AG04450 (cell line): ENCODE measurements around the gene TNFRSF19. TPM values are rescaled to one million over a fixed set of nuclear protein-coding genes. Genes with fewer than 3 reads are reported as not detected.
A peak's percentile ranks its signal among the peaks of the same experiment; 100 is the strongest.

Source experiments
- CTCF ChIA-PET: fragments of 300-600, 350-600 bp; formaldehyde crosslinking; extraction: SDS; loops from one replicate; lab custom pipeline; 2022; ENCODE audit warnings: antibody characterized with exemption, inconsistent platforms; lab: Charles Lee
- POLR2A ChIA-PET: fragments of 350-600 bp; formaldehyde crosslinking; extraction: SDS; loops from one replicate; lab custom pipeline; 2021; ENCODE audit warnings: antibody characterized with exemption, inconsistent platforms; lab: Yijun Ruan, JAX
- DNase-seq: peaks from one replicate; pipeline ENCODE4 v3.0.0-alpha.2; 2011; ENCODE audit warnings: low read depth, low spot score
- H3K27ac ChIP-seq: one replicate; pipeline ENCODE4 v1.5.1; 2012; ENCODE audit warnings: low read depth, low read length, control low read depth
- H3K27me3 ChIP-seq: one replicate; pipeline ENCODE4 v1.6.0; 2012; ENCODE audit warnings: low read length; ENCODE audit not compliant: control insufficient read depth, insufficient read depth
- H3K4me3 ChIP-seq: 2 replicates; pipeline ENCODE4 v1.5.1; 2011; ENCODE audit warnings: mild to moderate bottlenecking, low read depth, low read length, control low read depth
- H3K9me3 ChIP-seq: 2 replicates; pipeline ENCODE4 v1.5.1; 2012; ENCODE audit warnings: low read length; ENCODE audit not compliant: control insufficient read depth, insufficient read depth
- polyA plus RNA-seq: library from polyadenylated mRNA; depleted of rRNA; stranded (reverse); fragments of >200 nt; gene quantifications from 2 replicates; pipeline ENCODE4 v1.2.3, GENCODE V29; 2011
- TF ChIP-seq, protein P1 (sequence below): IDR thresholded peaks from 2 replicates; pipeline ENCODE4 v1.5.1; 2011; ENCODE audit warnings: low read depth, low read length, control low read depth, inconsistent platforms

The TNFRSF19 gene
- polyA plus RNA-seq, 1 experiment, result 183 TPM

DNA sequence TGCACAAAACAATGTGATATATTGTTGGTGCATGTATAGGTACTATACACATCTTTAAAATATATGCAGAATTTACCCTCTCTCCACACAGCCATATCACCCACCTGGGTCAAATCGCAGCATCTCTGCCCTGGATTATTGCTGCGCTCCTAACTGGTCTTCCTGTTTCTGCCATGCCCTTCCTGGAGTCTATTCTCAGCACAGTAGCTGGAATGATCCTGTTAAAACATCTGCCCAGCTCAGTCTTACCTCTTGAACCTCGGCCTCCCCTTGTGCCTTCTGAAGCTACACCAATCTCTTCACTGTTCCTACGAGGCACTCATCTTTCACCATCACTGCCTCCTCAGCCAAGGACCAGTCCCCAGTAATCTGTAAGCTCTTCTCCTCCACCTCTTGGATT is 25.5 kb upstream of the TNFRSF19 start:
- ChIA-PET POLR2A (no interaction called here), CTCF (interaction anchor here (1.5 kb wide), 1 partner anchor 12 kb away, joined by 3 read pairs; no protein-coding TSS in a partner anchor)
- Histone ChIP-seq H3K27me3 (no peaks in the 10 kb centered on the region), H3K4me3 (no peak overlapping the region), H3K9me3 (no peaks in the 10 kb centered on the region), H3K27ac (no peak overlapping the region)
- TF ChIP-seq, protein P1, sequence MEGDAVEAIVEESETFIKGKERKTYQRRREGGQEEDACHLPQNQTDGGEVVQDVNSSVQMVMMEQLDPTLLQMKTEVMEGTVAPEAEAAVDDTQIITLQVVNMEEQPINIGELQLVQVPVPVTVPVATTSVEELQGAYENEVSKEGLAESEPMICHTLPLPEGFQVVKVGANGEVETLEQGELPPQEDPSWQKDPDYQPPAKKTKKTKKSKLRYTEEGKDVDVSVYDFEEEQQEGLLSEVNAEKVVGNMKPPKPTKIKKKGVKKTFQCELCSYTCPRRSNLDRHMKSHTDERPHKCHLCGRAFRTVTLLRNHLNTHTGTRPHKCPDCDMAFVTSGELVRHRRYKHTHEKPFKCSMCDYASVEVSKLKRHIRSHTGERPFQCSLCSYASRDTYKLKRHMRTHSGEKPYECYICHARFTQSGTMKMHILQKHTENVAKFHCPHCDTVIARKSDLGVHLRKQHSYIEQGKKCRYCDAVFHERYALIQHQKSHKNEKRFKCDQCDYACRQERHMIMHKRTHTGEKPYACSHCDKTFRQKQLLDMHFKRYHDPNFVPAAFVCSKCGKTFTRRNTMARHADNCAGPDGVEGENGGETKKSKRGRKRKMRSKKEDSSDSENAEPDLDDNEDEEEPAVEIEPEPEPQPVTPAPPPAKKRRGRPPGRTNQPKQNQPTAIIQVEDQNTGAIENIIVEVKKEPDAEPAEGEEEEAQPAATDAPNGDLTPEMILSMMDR, result no peak
- DNase-seq, result no peak

DNA sequence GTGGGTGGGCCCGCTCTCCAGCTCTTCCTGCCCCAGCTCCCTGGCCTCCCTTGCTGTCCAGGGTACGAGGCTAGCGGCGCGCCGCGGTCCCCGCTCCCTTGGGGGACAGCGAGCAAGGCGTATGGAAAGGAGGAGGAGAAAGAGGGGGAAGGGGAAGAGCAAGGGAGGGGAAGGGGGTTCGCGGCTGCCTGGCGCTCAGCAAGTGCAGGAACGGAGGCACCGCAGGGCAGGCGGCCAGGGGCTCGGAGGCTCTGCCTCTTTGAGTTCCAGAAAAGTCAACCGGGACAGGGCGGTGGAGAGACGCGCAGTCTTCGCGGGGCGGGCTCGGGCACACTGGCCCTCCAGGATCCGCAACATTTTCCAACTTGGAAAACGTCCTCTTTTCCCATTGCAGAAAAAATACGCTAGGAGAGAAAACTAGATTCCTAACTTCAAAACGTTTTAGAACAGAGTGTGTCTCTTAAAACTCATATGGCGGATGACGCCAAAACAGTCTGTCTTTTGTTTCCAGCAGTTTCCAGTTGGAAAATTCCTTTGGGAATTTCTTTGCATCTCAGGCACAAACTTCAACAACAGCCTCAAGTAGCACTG is 23.1 kb upstream of the TNFRSF19 start:
- no peak for DNase-seq
- H3K27ac ChIP-seq, result peak overlapping the region; percentile 47
- ChIA-PET CTCF (interaction anchor here (0.7 to 1.1 kb wide), 2 partner anchors 11 to 29 kb away, joined by 3 to 4 read pairs; no protein-coding TSS in a partner anchor), POLR2A (interaction anchor here (0.5 to 0.7 kb wide), 2 partner anchors 20 to 760 kb away, joined by 3 to 5 read pairs; no protein-coding TSS in a partner anchor)
- no peaks in the 10 kb centered on the region for H3K27me3 ChIP-seq
- peak overlapping the region; percentile 58 for H3K4me3 ChIP-seq
- H3K9me3 ChIP-seq, result no peaks in the 10 kb centered on the region
- TF ChIP-seq, protein P1, result no peak

DNA sequence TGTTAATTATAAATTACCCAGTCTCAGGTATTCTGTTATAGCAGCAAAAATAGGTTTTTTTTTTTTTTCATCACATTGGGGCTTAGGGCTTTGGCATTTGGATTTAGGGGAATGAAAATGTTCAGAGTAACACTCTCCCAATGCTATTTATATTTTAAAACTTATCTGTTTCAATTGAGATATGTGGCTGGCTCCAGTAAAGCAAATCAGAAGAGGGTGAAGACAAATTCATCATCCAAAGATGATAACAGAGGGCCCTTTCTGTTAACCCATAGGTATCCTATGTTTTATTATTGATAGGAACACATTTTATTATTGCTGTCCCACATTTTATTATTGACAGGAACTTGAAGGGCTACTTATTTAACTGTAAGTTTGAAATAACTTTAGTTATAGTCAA is 20.5 kb upstream of the TNFRSF19 start:
- H3K4me3 ChIP-seq, result no peak overlapping the region
- H3K27ac ChIP-seq, result no peak overlapping the region
- peaks cover 2% of the 10 kb centered on the region for H3K27me3 ChIP-seq
- ChIA-PET POLR2A (no interaction called here), CTCF (no interaction called here)
- TF ChIP-seq, protein P1, result no peak
- no peaks in the 10 kb centered on the region for H3K9me3 ChIP-seq
- no peak for DNase-seq

DNA sequence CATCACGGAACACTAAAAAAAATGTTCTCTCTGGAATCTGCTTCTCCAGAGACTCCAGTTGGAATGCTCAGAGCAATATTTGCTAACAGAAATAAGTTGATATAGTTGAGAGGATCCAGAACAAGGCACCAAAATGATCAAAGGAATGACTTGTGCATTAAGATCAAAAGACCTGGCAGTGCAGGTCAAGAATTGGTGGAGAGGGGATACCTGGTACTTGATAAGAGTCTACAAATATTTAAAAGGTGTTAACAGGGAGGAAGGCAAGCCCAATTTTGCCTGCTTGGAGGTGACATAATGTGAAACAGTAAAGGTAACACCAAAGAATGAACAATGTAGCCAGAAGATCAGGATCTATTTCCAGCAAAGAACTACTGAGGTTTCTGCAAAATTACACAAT is 20.0 kb upstream of the TNFRSF19 start:
- Histone ChIP-seq H3K9me3 (no peaks in the 10 kb centered on the region), H3K4me3 (no peak overlapping the region), H3K27me3 (peaks cover 2% of the 10 kb centered on the region), H3K27ac (no peak overlapping the region)
- CTCF ChIA-PET, result no interaction called here
- POLR2A ChIA-PET, result no interaction called here
- DNase-seq, result no peak
- TF ChIP-seq, protein P1, result no peak

DNA sequence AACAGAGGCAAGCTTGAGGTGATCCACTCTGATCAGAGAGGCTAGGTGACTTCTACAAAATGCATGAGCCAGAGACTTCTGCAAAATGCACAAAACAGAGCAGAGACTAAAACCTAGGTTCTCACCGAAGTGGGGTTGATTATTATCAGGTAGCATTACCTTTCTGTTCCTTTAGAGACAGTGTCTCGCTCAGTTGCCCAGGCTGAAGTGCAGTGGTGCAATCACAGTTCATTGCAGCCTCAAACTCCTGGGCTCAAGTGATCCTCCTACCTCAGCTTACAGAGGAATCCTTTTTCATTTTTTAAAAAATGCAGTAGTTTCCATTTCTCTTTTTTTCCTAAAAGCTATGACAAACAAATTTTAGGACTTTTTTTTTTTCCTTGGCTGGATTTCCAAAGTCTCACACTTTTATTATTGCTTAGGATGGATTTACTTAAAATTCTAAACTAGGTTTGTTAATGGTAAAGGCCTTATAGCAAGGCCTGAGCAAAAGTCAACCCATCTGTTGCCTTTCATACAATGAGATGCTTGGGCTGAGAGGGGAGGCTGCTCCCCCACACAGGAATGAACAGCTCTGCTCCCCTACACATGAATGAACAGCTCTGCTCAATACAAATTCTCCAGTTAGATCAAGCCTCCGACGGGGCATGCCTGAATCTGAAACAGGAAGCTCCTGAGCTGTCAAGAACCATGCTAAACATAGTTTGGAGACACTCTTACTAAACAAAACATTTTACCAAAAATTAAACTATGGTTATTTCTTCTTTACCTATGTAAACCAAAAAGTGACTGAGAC is 18.8 kb upstream of the TNFRSF19 start:
- DNase-seq, result no peak
- Histone ChIP-seq H3K27me3 (peaks cover 2% of the 10 kb centered on the region), H3K4me3 (no peak overlapping the region), H3K9me3 (no peaks in the 10 kb centered on the region), H3K27ac (no peak overlapping the region)
- TF ChIP-seq, protein P1, result no peak
- ChIA-PET POLR2A (no interaction called here), CTCF (interaction anchor here (0.6 to 0.7 kb wide), 2 partner anchors 36 to 407 kb away, joined by 3 read pairs; no protein-coding TSS in a partner anchor)
